Measurements from ENCODE around the gene ASGR1.
A peak's percentile ranks its signal among the peaks of the same experiment; 100 is the strongest.

The ASGR1 gene

GRCh38 chr17:7216242-7217112 is 37.3 kb upstream of the ASGR1 start:
- no peak for DNase-seq

GRCh38 chr17:7215652-7216180 is 36.5 kb upstream of the ASGR1 start:
- DNase-seq: no peak

GRCh38 chr17:7215136-7215638 is 36.0 kb upstream of the ASGR1 start:
- DNase-seq: no peak

- peak; percentile 96 for DNase-seq
Observed at GRCh38 chr17:7214300-7215135, 35.3 kb upstream of the ASGR1 start.

- DNase-seq: peak; percentile 92
Observed at GRCh38 chr17:7213895-7214299, 34.7 kb upstream of the ASGR1 start.

- DNase-seq: no peak
Observed at GRCh38 chr17:7211491-7212273, 32.5 kb upstream of the ASGR1 start.

- DNase-seq: no peak
Observed at GRCh38 chr17:7208754-7209460, 29.7 kb upstream of the ASGR1 start.

- DNase-seq: no peak
Observed at GRCh38 chr17:7208027-7208571, 28.9 kb upstream of the ASGR1 start.

GRCh38 chr17:7207120-7208001 is 28.2 kb upstream of the ASGR1 start:
- DNase-seq: no peak

GRCh38 chr17:7205561-7205960 is 26.4 kb upstream of the ASGR1 start:
- DNase-seq: no peak

GRCh38 chr17:7204828-7205461 is 25.8 kb upstream of the ASGR1 start:
- DNase-seq: peak; percentile 91

GRCh38 chr17:7204336-7204735 is 25.2 kb upstream of the ASGR1 start:
- no peak for DNase-seq

- no peak for DNase-seq
Observed at GRCh38 chr17:7203391-7203790, 24.2 kb upstream of the ASGR1 start.

GRCh38 chr17:7196651-7197401 is 17.7 kb upstream of the ASGR1 start:
- DNase-seq: no peak

GRCh38 chr17:7195971-7196370 is 16.8 kb upstream of the ASGR1 start:
- DNase-seq: no peak

GRCh38 chr17:7192271-7192937 is 13.2 kb upstream of the ASGR1 start:
- no peak for DNase-seq

GRCh38 chr17:7191571-7192270 is 12.6 kb upstream of the ASGR1 start:
- no peak for DNase-seq

- DNase-seq: no peak
Observed at GRCh38 chr17:7191069-7191468, 11.9 kb upstream of the ASGR1 start.

Data from NCI-H1092 (cell line).